Activated naive CD4-positive, alpha-beta T cell treated with anti-CD3 and anti-CD28 coated beads, Interleukin-2, amount 50 U/mL, for 24 hours (primary cell): ENCODE data around the gene TLK1.
A peak's percentile ranks its signal among the peaks of the same experiment; 100 is the strongest.

Source experiments
- H3K27ac Mint-ChIP-seq: one replicate; pipeline ENCODE4 v1.8.0; 2021; ENCODE audit warnings: mild to moderate bottlenecking, mixed read lengths
- H3K27me3 Mint-ChIP-seq: one replicate; pipeline ENCODE4 v1.8.0; 2021; ENCODE audit warnings: mixed read lengths
- H3K36me3 Mint-ChIP-seq: one replicate; pipeline ENCODE4 v1.8.0; 2021; ENCODE audit warnings: mixed read lengths
- H3K4me1 Mint-ChIP-seq: one replicate; pipeline ENCODE4 v1.8.0; 2021; ENCODE audit warnings: mixed read lengths
- H3K4me3 Mint-ChIP-seq: one replicate; pipeline ENCODE4 v1.8.0; 2021; ENCODE audit warnings: mild to moderate bottlenecking, mixed read lengths
- H3K9me3 Mint-ChIP-seq: one replicate; pipeline ENCODE4 v1.8.0; 2021; ENCODE audit warnings: mixed read lengths

TLK1 gene

GRCh38 chr2:171036532-171036931, 124.2 kb downstream of the TLK1 start:
- Mint-ChIP-seq H3K27ac (peak overlapping the region; percentile 84), H3K4me3 (no peak overlapping the region), H3K9me3 (peaks cover 6% of the 10 kb centered on the region), H3K4me1 (peaks cover 46% of the 10 kb centered on the region), H3K36me3 (peaks cover 52% of the 10 kb centered on the region), H3K27me3 (no peaks in the 10 kb centered on the region)

GRCh38 chr2:171034315-171034714, 126.4 kb downstream of the TLK1 start:
- no peaks in the 10 kb centered on the region for H3K27me3 Mint-ChIP-seq
- no peak overlapping the region for H3K4me3 Mint-ChIP-seq
- peaks cover 32% of the 10 kb centered on the region for H3K4me1 Mint-ChIP-seq
- H3K9me3 Mint-ChIP-seq = peaks cover 6% of the 10 kb centered on the region
- H3K36me3 Mint-ChIP-seq = peaks cover 48% of the 10 kb centered on the region
- H3K27ac Mint-ChIP-seq = peak overlapping the region; percentile 53

- no peaks in the 10 kb centered on the region for H3K27me3 Mint-ChIP-seq
- no peak overlapping the region for H3K4me3 Mint-ChIP-seq
- peaks cover 20% of the 10 kb centered on the region for H3K36me3 Mint-ChIP-seq
- no peaks in the 10 kb centered on the region for H3K9me3 Mint-ChIP-seq
- no peak overlapping the region for H3K27ac Mint-ChIP-seq
- peaks cover 33% of the 10 kb centered on the region for H3K4me1 Mint-ChIP-seq
These were observed 135.5 kb downstream of the TLK1 start for GRCh38 chr2:171025214-171025613.

GRCh38 chr2:171018522-171018921, 142.2 kb downstream of the TLK1 start:
- Mint-ChIP-seq H3K27ac (peak overlapping the region; percentile 74), H3K4me3 (peak overlapping the region; percentile 5), H3K4me1 (peaks cover 53% of the 10 kb centered on the region), H3K27me3 (no peaks in the 10 kb centered on the region), H3K9me3 (no peaks in the 10 kb centered on the region), H3K36me3 (peaks cover 29% of the 10 kb centered on the region)

- H3K9me3 Mint-ChIP-seq = no peaks in the 10 kb centered on the region
- peaks cover 18% of the 10 kb centered on the region for H3K36me3 Mint-ChIP-seq
- H3K4me1 Mint-ChIP-seq = peaks cover 39% of the 10 kb centered on the region
- no peak overlapping the region for H3K4me3 Mint-ChIP-seq
- no peaks in the 10 kb centered on the region for H3K27me3 Mint-ChIP-seq
- no peak overlapping the region for H3K27ac Mint-ChIP-seq
These were observed 144.6 kb downstream of the TLK1 start for GRCh38 chr2:171016125-171016524.

GRCh38 chr2:171013851-171014250, 146.8 kb downstream of the TLK1 start:
- Mint-ChIP-seq H3K4me3 (no peak overlapping the region), H3K27me3 (no peaks in the 10 kb centered on the region), H3K9me3 (no peaks in the 10 kb centered on the region), H3K36me3 (peaks cover 23% of the 10 kb centered on the region), H3K27ac (no peak overlapping the region), H3K4me1 (peaks cover 24% of the 10 kb centered on the region)

- Mint-ChIP-seq H3K4me3 (no peak overlapping the region), H3K27me3 (no peaks in the 10 kb centered on the region), H3K36me3 (peaks cover 25% of the 10 kb centered on the region), H3K27ac (no peak overlapping the region), H3K4me1 (peaks cover 8% of the 10 kb centered on the region), H3K9me3 (no peaks in the 10 kb centered on the region)
These were observed 151.3 kb downstream of the TLK1 start for GRCh38 chr2:171009386-171009785.

- Mint-ChIP-seq H3K4me1 (peaks cover 7% of the 10 kb centered on the region), H3K27ac (peak overlapping the region; percentile 80), H3K27me3 (no peaks in the 10 kb centered on the region), H3K36me3 (peaks cover 23% of the 10 kb centered on the region), H3K9me3 (no peaks in the 10 kb centered on the region), H3K4me3 (no peak overlapping the region)
These were observed 152.0 kb downstream of the TLK1 start for GRCh38 chr2:171008550-171009205.

- Mint-ChIP-seq H3K4me3 (no peak overlapping the region), H3K27me3 (no peaks in the 10 kb centered on the region), H3K4me1 (peaks cover 7% of the 10 kb centered on the region), H3K36me3 (peaks cover 24% of the 10 kb centered on the region), H3K9me3 (no peaks in the 10 kb centered on the region), H3K27ac (peak overlapping the region; percentile 35)
These were observed 155.9 kb downstream of the TLK1 start for GRCh38 chr2:171004833-171005232.

GRCh38 chr2:171004363-171004762, 156.3 kb downstream of the TLK1 start:
- peaks cover 7% of the 10 kb centered on the region for H3K4me1 Mint-ChIP-seq
- H3K36me3 Mint-ChIP-seq = peaks cover 24% of the 10 kb centered on the region
- no peaks in the 10 kb centered on the region for H3K27me3 Mint-ChIP-seq
- no peak overlapping the region for H3K27ac Mint-ChIP-seq
- H3K4me3 Mint-ChIP-seq = no peak overlapping the region
- no peaks in the 10 kb centered on the region for H3K9me3 Mint-ChIP-seq

GRCh38 chr2:170999654-171000053, 161.0 kb downstream of the TLK1 start:
- Mint-ChIP-seq H3K4me1 (no peaks in the 10 kb centered on the region), H3K9me3 (no peaks in the 10 kb centered on the region), H3K27ac (no peak overlapping the region), H3K36me3 (peaks cover 11% of the 10 kb centered on the region), H3K4me3 (no peak overlapping the region), H3K27me3 (no peaks in the 10 kb centered on the region)

- no peaks in the 10 kb centered on the region for H3K27me3 Mint-ChIP-seq
- no peak overlapping the region for H3K27ac Mint-ChIP-seq
- no peak overlapping the region for H3K4me3 Mint-ChIP-seq
- peaks cover 11% of the 10 kb centered on the region for H3K36me3 Mint-ChIP-seq
- no peaks in the 10 kb centered on the region for H3K9me3 Mint-ChIP-seq
- no peaks in the 10 kb centered on the region for H3K4me1 Mint-ChIP-seq
These were observed 162.6 kb downstream of the TLK1 start for GRCh38 chr2:170997893-170998597.

GRCh38 chr2:170996316-170996715, 164.4 kb downstream of the TLK1 start:
- no peaks in the 10 kb centered on the region for H3K9me3 Mint-ChIP-seq
- peaks cover 20% of the 10 kb centered on the region for H3K36me3 Mint-ChIP-seq
- H3K4me1 Mint-ChIP-seq = peaks cover 5% of the 10 kb centered on the region

GRCh38 chr2:170991398-170992182, 169.1 kb downstream of the TLK1 start:
- H3K36me3 Mint-ChIP-seq = peaks cover 17% of the 10 kb centered on the region

More at GRCh38 chr2:170996316-170996715, 164.4 kb downstream of the TLK1 start:
- Mint-ChIP-seq H3K4me3 (no peak overlapping the region), H3K27ac (no peak overlapping the region), H3K27me3 (no peaks in the 10 kb centered on the region)

GRCh38 chr2:170986566-170987258, 174.0 kb downstream of the TLK1 start:
- H3K9me3 Mint-ChIP-seq = no peaks in the 10 kb centered on the region
- H3K27me3 Mint-ChIP-seq = no peaks in the 10 kb centered on the region
- peak overlapping the region; percentile 68 for H3K27ac Mint-ChIP-seq
- H3K36me3 Mint-ChIP-seq = peaks cover 9% of the 10 kb centered on the region
- H3K4me3 Mint-ChIP-seq = no peak overlapping the region
- peaks cover 17% of the 10 kb centered on the region for H3K4me1 Mint-ChIP-seq

More at GRCh38 chr2:170991398-170992182, 169.1 kb downstream of the TLK1 start:
- Mint-ChIP-seq H3K27ac (peak overlapping the region; percentile 35), H3K9me3 (no peaks in the 10 kb centered on the region), H3K4me3 (no peak overlapping the region), H3K4me1 (peaks cover 12% of the 10 kb centered on the region), H3K27me3 (no peaks in the 10 kb centered on the region)
